Right atrium auricular region (tissue), 2 donors: Measurements from ENCODE around the gene RAET1G. TPM values are rescaled to one million over a fixed set of nuclear protein-coding genes. Genes with fewer than 3 reads are reported as not detected.
"Not testable (repeated sequence)": the region's sequence is repeated elsewhere in the genome, so short reads cannot be mapped to it uniquely, and the experiment has no call there.

Experiments used
- DNase-seq: peaks from one replicate; pipeline ENCODE4 v3.0.0-alpha.2; 2019; ENCODE audit warnings: low spot score
- H3K27ac ChIP-seq, 2 donors: fragments of 200-600 bp; sonication (generic); 1 replicate in 1 of 2; 2 replicates in 1 of 2; pipeline ENCODE4 v1.5.1; 2016 to 2019
- H3K27me3 ChIP-seq, 2 donors: fragments of 200-600 bp; sonication (generic); one replicate each; pipeline versions ENCODE4 v1.5.1 to v1.6.0; 2017 to 2019
- H3K36me3 ChIP-seq: fragments of 200-600 bp; sonication (generic); one replicate; pipeline ENCODE4 v1.5.1; 2016
- H3K4me1 ChIP-seq, 2 donors: fragments of 200-600 bp; sonication (generic); one replicate each; pipeline versions ENCODE4 v1.5.1 to v1.6.0; 2017 to 2019
- H3K4me3 ChIP-seq, 2 donors: fragments of 200-600 bp; sonication (generic); 1 replicate in 1 of 2; 2 replicates in 1 of 2; pipeline ENCODE4 v1.5.1; 2017 to 2019; ENCODE audit warnings: mild to moderate bottlenecking in 1 of 2, moderate library complexity in 1 of 2
- H3K9me3 ChIP-seq, 2 donors: fragments of 200-600 bp; sonication (generic); one replicate each; pipeline ENCODE4 v1.5.1; 2019
- CTCF ChIP-seq, 2 donors: fragments of 200-600 bp; sonication (generic); IDR thresholded peaks; one replicate each; pipeline ENCODE4 v1.5.1; 2019; ENCODE audit warnings: antibody characterized with exemption in 2 of 2
- total RNA-seq, 2 donors: library from RNA; depleted of rRNA; stranded (reverse); fragments of >200 nt; gene quantifications; one replicate each; pipeline ENCODE4 v1.1.0, GENCODE V29; 2016

RAET1G gene
- total RNA-seq, 2 donors from 2014 or later, result 1.5 to 1.6 TPM

- peak overlapping the region in 1 of 2 donors; percentile 46 for H3K4me3 ChIP-seq
- H3K27me3 ChIP-seq, result peaks cover 32 to 40% of the 10 kb centered on the region in 2 donors
- peak; percentile 58 for DNase-seq
- no peak overlapping the region for H3K27ac ChIP-seq
- no peaks in the 10 kb centered on the region for H3K36me3 ChIP-seq
- no peaks in the 10 kb centered on the region for H3K9me3 ChIP-seq
- no peak for TF ChIP-seq CTCF (IDR thresholded peaks at IDR 0.05)
- H3K4me1 ChIP-seq, result peaks cover 0 to 26% of the 10 kb centered on the region in 2 donors
Observed at GRCh38 chr6:149938571-149939355, 15.8 kb upstream of the RAET1G start.

- H3K27ac ChIP-seq, result not testable (repeated sequence)
Observed at GRCh38 chr6:149938013-149938570, 15.2 kb upstream of the RAET1G start.

GRCh38 chr6:149936743-149937142 is 13.8 kb upstream of the RAET1G start:
- Histone ChIP-seq H3K4me1 (peaks cover 0 to 21% of the 10 kb centered on the region in 2 donors), H3K27ac (no peak overlapping the region), H3K9me3 (no peaks in the 10 kb centered on the region), H3K36me3 (no peaks in the 10 kb centered on the region), H3K4me3 (no peak overlapping the region), H3K27me3 (peaks cover 32 to 40% of the 10 kb centered on the region in 2 donors)
- no peak for DNase-seq
- no peak for TF ChIP-seq CTCF (IDR thresholded peaks at IDR 0.05)

More at GRCh38 chr6:149938013-149938570, 15.2 kb upstream of the RAET1G start:
- Histone ChIP-seq H3K4me1 (peaks cover 0 to 26% of the 10 kb centered on the region in 2 donors), H3K4me3 (peak overlapping the region in 1 of 2 donors; percentile 46), H3K27me3 (peaks cover 32 to 40% of the 10 kb centered on the region in 2 donors)
- not testable (repeated sequence) for H3K9me3 ChIP-seq, H3K36me3 ChIP-seq, DNase-seq

- H3K9me3 ChIP-seq, result no peaks in the 10 kb centered on the region
- peak; percentile 43 for DNase-seq
- H3K36me3 ChIP-seq, result no peaks in the 10 kb centered on the region
- no peak overlapping the region for H3K4me3 ChIP-seq
- TF ChIP-seq CTCF (IDR thresholded peaks at IDR 0.05), result no peak
- H3K4me1 ChIP-seq, result peaks cover 0 to 13% of the 10 kb centered on the region in 2 donors
- no peak overlapping the region for H3K27ac ChIP-seq
- peaks cover 33 to 36% of the 10 kb centered on the region in 2 donors for H3K27me3 ChIP-seq
Observed at GRCh38 chr6:149935668-149936067, 12.7 kb upstream of the RAET1G start.

- Histone ChIP-seq H3K4me1 (peaks cover 0 to 13% of the 10 kb centered on the region in 2 donors), H3K27ac (no peak overlapping the region), H3K36me3 (no peaks in the 10 kb centered on the region), H3K27me3 (peaks cover 32 to 33% of the 10 kb centered on the region in 2 donors), H3K9me3 (no peaks in the 10 kb centered on the region), H3K4me3 (no peak overlapping the region)
- no peak for TF ChIP-seq CTCF (IDR thresholded peaks at IDR 0.05)
- no peak for DNase-seq
Observed at GRCh38 chr6:149935246-149935645, 12.3 kb upstream of the RAET1G start.
